ENCODE data around the gene APH1B. TPM values are rescaled to one million over a fixed set of nuclear protein-coding genes. Genes with fewer than 3 reads are reported as not detected.
A peak's percentile ranks its signal among the peaks of the same experiment; 100 is the strongest.

Gene APH1B
- total RNA-seq, 4 donors from 2014 or later = 22.9 to 35.3 (median 27.8) TPM

DNA sequence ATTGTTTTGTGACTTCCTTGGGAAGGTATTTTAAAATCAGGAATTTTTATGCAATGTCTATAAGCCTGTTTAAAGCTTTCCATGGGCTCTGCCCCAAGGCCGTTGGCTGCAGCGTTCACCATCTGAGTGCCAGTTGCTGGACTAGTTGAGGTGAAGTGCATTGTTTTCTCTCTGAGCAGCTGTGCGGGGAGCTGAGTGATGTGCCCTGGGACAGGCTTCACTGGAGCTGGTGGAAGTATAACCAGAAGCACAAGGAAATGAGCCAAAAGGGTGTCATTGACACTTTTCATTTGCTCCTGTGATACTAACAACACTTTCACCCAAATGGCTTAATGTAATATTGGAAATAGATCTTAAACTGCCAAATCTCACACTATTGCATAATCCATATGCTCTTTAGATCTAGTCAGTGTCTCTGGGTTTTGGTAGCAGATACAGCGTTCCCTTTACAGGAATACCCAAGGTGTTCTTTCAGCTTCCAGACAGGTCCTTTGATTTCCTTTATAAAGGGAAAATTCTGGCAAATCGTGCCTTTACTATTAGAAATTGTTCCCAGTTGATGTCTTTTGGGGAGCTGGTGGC is 29.2 kb downstream of the APH1B start:
- TF ChIP-seq, protein P1, sequence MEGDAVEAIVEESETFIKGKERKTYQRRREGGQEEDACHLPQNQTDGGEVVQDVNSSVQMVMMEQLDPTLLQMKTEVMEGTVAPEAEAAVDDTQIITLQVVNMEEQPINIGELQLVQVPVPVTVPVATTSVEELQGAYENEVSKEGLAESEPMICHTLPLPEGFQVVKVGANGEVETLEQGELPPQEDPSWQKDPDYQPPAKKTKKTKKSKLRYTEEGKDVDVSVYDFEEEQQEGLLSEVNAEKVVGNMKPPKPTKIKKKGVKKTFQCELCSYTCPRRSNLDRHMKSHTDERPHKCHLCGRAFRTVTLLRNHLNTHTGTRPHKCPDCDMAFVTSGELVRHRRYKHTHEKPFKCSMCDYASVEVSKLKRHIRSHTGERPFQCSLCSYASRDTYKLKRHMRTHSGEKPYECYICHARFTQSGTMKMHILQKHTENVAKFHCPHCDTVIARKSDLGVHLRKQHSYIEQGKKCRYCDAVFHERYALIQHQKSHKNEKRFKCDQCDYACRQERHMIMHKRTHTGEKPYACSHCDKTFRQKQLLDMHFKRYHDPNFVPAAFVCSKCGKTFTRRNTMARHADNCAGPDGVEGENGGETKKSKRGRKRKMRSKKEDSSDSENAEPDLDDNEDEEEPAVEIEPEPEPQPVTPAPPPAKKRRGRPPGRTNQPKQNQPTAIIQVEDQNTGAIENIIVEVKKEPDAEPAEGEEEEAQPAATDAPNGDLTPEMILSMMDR (IDR thresholded peaks at IDR 0.05) = no peak
- no peak for TF ChIP-seq POLR2A (IDR thresholded peaks at IDR 0.05)
- WGBS, 2 donors = 50 to 57% methylated on average over 5 of the region's 5 CpGs
- intact Hi-C loops (cut with DNase I) = no loop called here
- Histone ChIP-seq H3K36me3 (no peaks in the 10 kb centered on the region), H3K4me1 (peaks cover 11 to 23% of the 10 kb centered on the region in 2 donors), H3K27ac (peak overlapping the region; percentile 2 to 55 (median 28)), H3K4me3 (replicated peaks in 1 of 3) (no peak overlapping the region), H3K27me3 (no peaks in the 10 kb centered on the region), H3K9me3 (no peaks in the 10 kb centered on the region)
- DNase-seq = peak; percentile 78 to 85

DNA sequence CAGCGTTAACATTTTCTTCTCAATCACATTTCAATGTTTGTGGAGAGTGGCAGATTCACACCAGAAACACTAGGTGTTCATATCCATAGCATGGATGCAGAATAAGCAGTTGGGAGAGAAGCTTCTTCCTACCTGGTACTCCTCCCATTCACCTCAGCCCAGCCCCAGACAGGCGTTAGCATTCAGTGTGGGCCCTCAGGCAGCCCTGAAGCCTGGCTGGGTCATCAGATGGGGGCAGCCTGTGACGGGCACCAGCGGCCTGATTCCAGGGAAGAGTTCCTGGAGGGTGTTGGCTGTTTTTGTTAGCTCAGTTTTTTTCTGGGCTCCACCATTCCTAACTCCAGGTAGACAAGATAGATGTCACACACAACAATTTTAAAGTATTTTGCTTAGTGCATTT is 31.1 kb downstream of the APH1B start:
- intact Hi-C loops (cut with DNase I) = no loop called here
- no peak overlapping the region for H3K27ac ChIP-seq
- H3K4me1 ChIP-seq = peaks cover 11 to 17% of the 10 kb centered on the region in 2 donors
- 80 to 84% methylated on average over 4 of the region's 4 CpGs for WGBS, 2 donors
- TF ChIP-seq, protein P1 (IDR thresholded peaks at IDR 0.05) = no peak
- no peak for TF ChIP-seq POLR2A (IDR thresholded peaks at IDR 0.05)
- DNase-seq = no peak
- no peaks in the 10 kb centered on the region for H3K27me3 ChIP-seq
- H3K36me3 ChIP-seq = no peaks in the 10 kb centered on the region
- no peaks in the 10 kb centered on the region for H3K9me3 ChIP-seq
- H3K4me3 ChIP-seq (replicated peaks in 1 of 3) = no peak overlapping the region

DNA sequence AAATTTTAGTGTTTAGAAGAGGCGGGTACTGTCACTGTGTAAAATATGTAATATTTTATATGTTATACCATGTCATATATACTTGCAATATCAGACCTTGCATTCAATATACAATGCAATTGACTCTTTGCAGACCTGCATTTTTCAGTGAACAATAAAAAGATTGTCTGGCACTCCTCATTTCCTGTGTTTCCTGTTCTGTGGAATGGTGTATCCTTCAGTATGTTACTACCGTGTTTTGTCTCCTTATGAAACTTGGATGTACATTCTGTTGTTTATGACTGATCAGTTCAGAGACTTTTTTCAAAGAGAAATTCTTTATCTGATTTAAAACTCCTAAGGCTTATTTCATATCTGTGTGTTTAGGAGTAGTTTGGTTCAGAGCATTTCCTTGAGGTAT is 31.5 kb downstream of the APH1B start:
- Histone ChIP-seq H3K27ac (no peak overlapping the region), H3K4me1 (peaks cover 11 to 17% of the 10 kb centered on the region in 2 donors), H3K9me3 (no peaks in the 10 kb centered on the region), H3K27me3 (no peaks in the 10 kb centered on the region), H3K4me3 (replicated peaks in 1 of 3) (no peak overlapping the region), H3K36me3 (no peaks in the 10 kb centered on the region)
- TF ChIP-seq, protein P1 (IDR thresholded peaks at IDR 0.05) = no peak
- TF ChIP-seq POLR2A (IDR thresholded peaks at IDR 0.05) = no peak
- 85 to 92% methylated on average over 2 of the region's 2 CpGs for WGBS, 2 donors
- DNase-seq = no peak
- intact Hi-C loops (cut with DNase I) = no loop called here

DNA sequence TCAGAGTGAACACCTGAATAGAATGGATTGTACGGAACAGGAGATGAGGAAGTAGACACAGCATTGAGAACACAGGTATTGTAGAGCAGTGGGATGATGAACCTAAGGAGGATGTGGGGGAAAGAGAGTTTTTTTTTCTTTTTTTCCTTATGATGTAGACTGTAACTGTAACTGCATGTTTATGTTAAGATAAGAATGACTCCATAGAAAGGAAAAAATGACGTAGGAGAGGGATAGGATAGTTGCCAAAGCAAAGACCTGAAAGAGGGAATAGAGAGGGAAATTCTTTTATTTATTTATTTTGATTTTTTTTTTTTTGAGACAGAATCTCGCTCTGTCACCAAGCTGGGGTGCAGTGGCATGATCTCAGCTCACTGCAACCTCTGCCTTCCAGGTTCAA is 33.2 kb downstream of the APH1B start:
- no peaks in the 10 kb centered on the region for H3K27me3 ChIP-seq
- no peak overlapping the region for H3K4me3 ChIP-seq (replicated peaks in 1 of 3)
- 93 to 96% methylated on average over 3 of the region's 3 CpGs for WGBS, 2 donors
- no peaks in the 10 kb centered on the region for H3K9me3 ChIP-seq
- H3K36me3 ChIP-seq = no peaks in the 10 kb centered on the region
- no peak for DNase-seq
- no peak for TF ChIP-seq POLR2A (IDR thresholded peaks at IDR 0.05)
- TF ChIP-seq, protein P1 (IDR thresholded peaks at IDR 0.05) = no peak
- H3K27ac ChIP-seq = no peak overlapping the region
- peaks cover 7 to 13% of the 10 kb centered on the region in 2 donors for H3K4me1 ChIP-seq
- intact Hi-C loops (cut with DNase I) = no loop called here

DNA sequence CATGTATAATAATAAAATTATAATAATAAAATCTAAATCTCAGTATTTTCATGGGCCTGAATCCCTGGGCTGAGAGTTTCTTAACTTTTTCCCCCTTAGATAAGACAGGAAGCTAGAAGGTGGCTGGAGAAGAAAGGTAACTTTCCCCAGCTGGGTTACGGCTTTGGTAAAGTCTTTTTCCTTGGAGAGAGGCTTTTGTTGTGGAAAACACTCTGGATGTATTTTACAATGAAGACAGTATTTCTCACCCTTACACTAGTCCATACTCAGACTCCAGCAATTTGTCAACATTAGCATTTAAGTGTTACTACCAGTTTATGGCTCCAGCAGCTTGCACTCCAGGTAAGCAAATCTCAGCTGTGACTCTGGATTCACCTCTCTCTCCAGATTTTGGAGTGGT is 34.9 kb downstream of the APH1B start:
- Histone ChIP-seq H3K36me3 (no peaks in the 10 kb centered on the region), H3K27ac (no peak overlapping the region), H3K4me3 (replicated peaks in 1 of 3) (no peak overlapping the region), H3K4me1 (no peaks in the 10 kb centered on the region), H3K9me3 (no peaks in the 10 kb centered on the region), H3K27me3 (no peaks in the 10 kb centered on the region)
- DNase-seq = no peak
- no peak for TF ChIP-seq POLR2A (IDR thresholded peaks at IDR 0.05)
- TF ChIP-seq, protein P1 (IDR thresholded peaks at IDR 0.05) = no peak
- 90 to 98% methylated on average over 1 of the region's 1 CpG for WGBS, 2 donors
- intact Hi-C loops (cut with DNase I) = no loop called here

Data from thyroid gland (tissue), 4 donors.